GM23338 (cell line): ENCODE results near the gene MAN2A2. TPM values are rescaled to one million over a fixed set of nuclear protein-coding genes. Genes with fewer than 3 reads are reported as not detected.

Experiments used
- ATAC-seq: fragments of 200-7000 bp; cut with Tn5 transposase; 3 replicates; pipeline ENCODE4 v1.9.1; 2020
- DNase-seq: peaks from one replicate; pipeline ENCODE4 v3.0.0-alpha.2; 2015; ENCODE audit warnings: low spot score
- H2AFZ ChIP-seq: fragments of 200-600 bp; sonication (generic); 2 replicates; pipeline ENCODE4 v1.8.0; 2016; ENCODE audit warnings: antibody characterized with exemption, mild to moderate bottlenecking, moderate library complexity
- H3F3A ChIP-seq: fragments of 200-600 bp; sonication (generic); replicated peaks from 2 replicates; pipeline ENCODE4 v1.8.0; 2017; ENCODE audit warnings: antibody characterized with exemption, mixed run types, low read depth
- H3K27ac ChIP-seq: fragments of 200-600 bp; sonication (generic); 2 replicates; pipeline ENCODE4 v1.6.1; 2016; ENCODE audit warnings: low read depth
- H3K27me3 ChIP-seq: fragments of 200-600 bp; sonication (generic); 2 replicates; pipeline ENCODE4 v1.8.0; 2016; ENCODE audit warnings: mild to moderate bottlenecking, mixed run types, moderate library complexity; ENCODE audit not compliant: insufficient read depth
- H3K36me3 ChIP-seq: fragments of 200-600 bp; sonication (generic); 2 replicates; pipeline ENCODE4 v1.8.0; 2016; ENCODE audit warnings: mild to moderate bottlenecking; ENCODE audit not compliant: insufficient read depth
- H3K4me1 ChIP-seq: fragments of 200-600 bp; sonication (generic); 2 replicates; pipeline ENCODE4 v1.8.0; 2016; ENCODE audit warnings: mild to moderate bottlenecking, moderate library complexity; ENCODE audit not compliant: insufficient read depth
- H3K4me2 ChIP-seq: fragments of 200-600 bp; sonication (generic); 2 replicates; pipeline ENCODE4 v1.7.1; 2017; ENCODE audit warnings: mixed run types
- H3K4me3 ChIP-seq: fragments of 200-600 bp; sonication (generic); 2 replicates; pipeline ENCODE4 v1.6.1; 2016; ENCODE audit warnings: mixed run types
- H3K79me2 ChIP-seq: fragments of 200-600 bp; sonication (generic); replicated peaks from 2 replicates; pipeline ENCODE4 v1.8.0; 2017; ENCODE audit warnings: mild to moderate bottlenecking; ENCODE audit not compliant: insufficient read depth
- H3K9me2 ChIP-seq: fragments of 200-600 bp; sonication (generic); 2 replicates; pipeline ENCODE4 v1.8.0; 2017; ENCODE audit not compliant: insufficient read depth
- H4K20me1 ChIP-seq: fragments of 200-600 bp; sonication (generic); replicated peaks from 2 replicates; pipeline ENCODE4 v1.8.0; 2017; ENCODE audit warnings: mild to moderate bottlenecking; ENCODE audit not compliant: insufficient read depth
- H3K27ac Mint-ChIP-seq: 2 replicates; pipeline ENCODE4 v1.8.0; 2020; ENCODE audit warnings: inconsistent platforms, mild to moderate bottlenecking, moderate library complexity, mixed read lengths
- H3K27me3 Mint-ChIP-seq: 3 replicates; pipeline ENCODE4 v1.8.0; 2022; ENCODE audit warnings: low read depth, mild to moderate bottlenecking, moderate library complexity, mixed read lengths, inconsistent platforms; ENCODE audit not compliant: insufficient read depth, poor library complexity
- H3K36me3 Mint-ChIP-seq: 3 replicates; pipeline ENCODE4 v1.8.0; 2021; ENCODE audit warnings: low read depth, mild to moderate bottlenecking, inconsistent platforms, moderate library complexity, mixed read lengths
- H3K4me1 Mint-ChIP-seq: 3 replicates; pipeline ENCODE4 v1.8.0; 2020; ENCODE audit warnings: mild to moderate bottlenecking, inconsistent platforms, mixed read lengths
- H3K4me3 Mint-ChIP-seq: 3 replicates; pipeline ENCODE4 v1.8.0; 2021; ENCODE audit warnings: moderate library complexity, mild to moderate bottlenecking, inconsistent platforms, mixed read lengths
- H3K9me3 Mint-ChIP-seq: 3 replicates; pipeline ENCODE4 v1.8.0; 2020; ENCODE audit warnings: moderate library complexity, mild to moderate bottlenecking, inconsistent platforms, mixed read lengths
- CREB1 ChIP-seq: fragments of 250-450 bp; sonication (Bioruptor Pico); IDR thresholded peaks from 2 replicates; pipeline ENCODE4 v1.5.0; 2020; ENCODE audit warnings: low read depth, mild to moderate bottlenecking, moderate library complexity
- EZH2 ChIP-seq: fragments of 200-600 bp; sonication (generic); IDR thresholded peaks from one replicate; pipeline ENCODE4 v1.8.0; 2017; ENCODE audit warnings: antibody characterized with exemption, mild to moderate bottlenecking, low read depth; ENCODE audit not compliant: unreplicated experiment
- EZH2phosphoT487 ChIP-seq: fragments of 200-600 bp; sonication (generic); IDR thresholded peaks from one replicate; pipeline ENCODE4 v1.8.1; 2018; ENCODE audit warnings: antibody characterized with exemption; ENCODE audit not compliant: unreplicated experiment
- JUNB ChIP-seq: IDR thresholded peaks from one replicate; pipeline ENCODE4 v1.6.1; 2016; ENCODE audit warnings: antibody characterized with exemption; ENCODE audit not compliant: unreplicated experiment
- NANOG ChIP-seq: IDR thresholded peaks from 2 replicates; pipeline ENCODE4 v1.6.1; 2016; ENCODE audit warnings: antibody characterized with exemption, borderline replicate concordance
- POLR2AphosphoS5 ChIP-seq: IDR thresholded peaks from 2 replicates; pipeline ENCODE4 v1.6.1; 2016; ENCODE audit warnings: antibody characterized with exemption, low read depth
- STAT1 ChIP-seq: IDR thresholded peaks from one replicate; pipeline ENCODE4 v1.6.1; 2016; ENCODE audit warnings: antibody characterized with exemption; ENCODE audit not compliant: unreplicated experiment
- ZNF114 ChIP-seq: fragments of 250-450 bp; sonication (Bioruptor Pico); IDR thresholded peaks from 2 replicates; pipeline ENCODE4 v1.5.0; 2020; ENCODE audit warnings: mild to moderate bottlenecking, moderate library complexity
- ZNF331 ChIP-seq: fragments of 250-450 bp; sonication (Bioruptor Pico); IDR thresholded peaks from 2 replicates; pipeline ENCODE4 v1.5.0; 2020; ENCODE audit warnings: low read depth, mild to moderate bottlenecking, moderate library complexity
- polyA plus RNA-seq: library from polyadenylated mRNA; unstranded; fragments of >200 nt; fragmentation: Nextera tagmentation; extraction: Ambion mirVana; gene quantifications from 2 replicates; pipeline ENCODE4 v1.2.1, GENCODE V29; 2016
- total RNA-seq: library from RNA; depleted of rRNA; stranded (reverse); fragments of >200 nt; shearing (Covaris generic); gene quantifications from 2 replicates; pipeline ENCODE4 v1.2.3, GENCODE V29; 2014
- TF ChIP-seq, protein P1 (sequence below): fragments of 250-450 bp; sonication (Bioruptor Pico); IDR thresholded peaks from 2 replicates; pipeline ENCODE4 v1.5.0; 2020; ENCODE audit warnings: mild to moderate bottlenecking, moderate library complexity
- TF ChIP-seq, protein P2 (sequence below), 2 experiments: fragments of 200-600 bp in 1 of 2; sonication (generic) in 1 of 2; conservative IDR thresholded peaks; 2 replicates each; pipeline versions ENCODE4 v1.5.1 to v1.6.1; 2016 to 2017; ENCODE audit warnings: antibody characterized with exemption in 2 of 2, low read depth in 2 of 2, mild to moderate bottlenecking in 2 of 2, moderate library complexity in 1 of 2
- TF ChIP-seq, protein P3 (sequence below): IDR thresholded peaks from one replicate; pipeline ENCODE4 v1.6.1; 2018; ENCODE audit warnings: antibody characterized with exemption; ENCODE audit not compliant: unreplicated experiment
- TF ChIP-seq, protein P4 (sequence below): IDR thresholded peaks from 2 replicates; pipeline ENCODE4 v1.6.1; 2016; ENCODE audit warnings: antibody characterized with exemption

MAN2A2 gene
- total and polyA plus RNA-seq, 2 experiments from 2014 or later, result 8.2 to 17.1 TPM

DNA sequence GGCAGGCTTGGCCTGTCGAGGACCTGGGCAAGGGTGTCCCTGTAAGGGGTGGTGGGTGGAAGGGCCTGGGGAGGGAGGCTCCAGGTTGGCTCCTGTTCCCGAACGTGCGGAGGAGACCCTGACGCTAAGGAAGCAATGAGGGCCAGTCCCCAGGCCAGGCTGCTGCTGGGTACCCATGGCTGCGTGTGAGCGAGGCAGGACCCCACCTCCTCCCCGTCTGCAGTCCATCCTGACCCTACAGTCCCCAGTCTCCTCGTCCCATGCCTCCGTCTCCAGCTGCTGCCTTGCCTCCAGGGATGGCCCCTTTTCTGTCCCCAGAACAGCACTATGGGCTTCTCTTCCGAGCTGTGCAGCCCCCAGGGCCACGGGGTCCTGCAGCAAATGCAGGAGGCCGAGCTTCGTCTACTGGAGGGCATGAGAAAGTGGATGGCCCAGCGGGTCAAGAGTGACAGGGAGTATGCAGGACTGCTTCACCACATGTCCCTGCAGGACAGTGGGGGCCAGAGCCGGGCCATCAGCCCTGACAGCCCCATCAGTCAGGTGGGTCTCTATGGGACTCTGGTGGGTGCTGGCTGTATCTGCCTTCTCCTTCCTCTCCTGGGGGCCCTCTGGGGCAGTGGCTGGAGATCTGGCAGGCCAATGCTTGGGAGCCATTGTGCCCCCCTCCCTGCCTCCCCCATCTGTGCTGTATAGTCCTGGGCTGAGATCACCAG, 18.2 kb upstream of the MAN2A2 start:
- Histone ChIP-seq H3K4me1 (peaks cover 13% of the 10 kb centered on the region), H3K9me2 (no peaks in the 10 kb centered on the region), H3K4me3 (peak overlapping the region; percentile 57), H2AFZ (peak overlapping the region; percentile 95), H3K4me2 (peak overlapping the region; percentile 83), H3K27ac (no peak overlapping the region), H4K20me1 (no peaks in the 10 kb centered on the region), H3K36me3 (no peaks in the 10 kb centered on the region), H3K27me3 (no peaks in the 10 kb centered on the region), H3K79me2 (no peaks in the 10 kb centered on the region), H3F3A (0 out of 2 replicates have a peak, but pooled peaks cover 5% of the 10 kb centered on the region)
- peaks cover 4% of the 10 kb centered on the region; the same call in 2 of the 3 replicates for H3K36me3 Mint-ChIP-seq
- peak overlapping the region; percentile 50 for H3K4me3 Mint-ChIP-seq
- peaks cover 10% of the 10 kb centered on the region for H3K27me3 Mint-ChIP-seq
- no peaks in the 10 kb centered on the region for H3K9me3 Mint-ChIP-seq
- DNase-seq (no peak), ATAC-seq (peak; percentile 13)
- peaks cover 17% of the 10 kb centered on the region for H3K4me1 Mint-ChIP-seq
- H3K27ac Mint-ChIP-seq, result no peak overlapping the region
- TF ChIP-seq POLR2AphosphoS5 (no peak), JUNB (no peak), ZNF114 (CRISPR knock-in tag) (no peak), NANOG (no peak), STAT1 (no peak), EZH2 (no peak), ZNF331 (CRISPR knock-in tag) (no peak), CREB1 (no peak), EZH2phosphoT487 (no peak)
- TF ChIP-seq, protein P1, sequence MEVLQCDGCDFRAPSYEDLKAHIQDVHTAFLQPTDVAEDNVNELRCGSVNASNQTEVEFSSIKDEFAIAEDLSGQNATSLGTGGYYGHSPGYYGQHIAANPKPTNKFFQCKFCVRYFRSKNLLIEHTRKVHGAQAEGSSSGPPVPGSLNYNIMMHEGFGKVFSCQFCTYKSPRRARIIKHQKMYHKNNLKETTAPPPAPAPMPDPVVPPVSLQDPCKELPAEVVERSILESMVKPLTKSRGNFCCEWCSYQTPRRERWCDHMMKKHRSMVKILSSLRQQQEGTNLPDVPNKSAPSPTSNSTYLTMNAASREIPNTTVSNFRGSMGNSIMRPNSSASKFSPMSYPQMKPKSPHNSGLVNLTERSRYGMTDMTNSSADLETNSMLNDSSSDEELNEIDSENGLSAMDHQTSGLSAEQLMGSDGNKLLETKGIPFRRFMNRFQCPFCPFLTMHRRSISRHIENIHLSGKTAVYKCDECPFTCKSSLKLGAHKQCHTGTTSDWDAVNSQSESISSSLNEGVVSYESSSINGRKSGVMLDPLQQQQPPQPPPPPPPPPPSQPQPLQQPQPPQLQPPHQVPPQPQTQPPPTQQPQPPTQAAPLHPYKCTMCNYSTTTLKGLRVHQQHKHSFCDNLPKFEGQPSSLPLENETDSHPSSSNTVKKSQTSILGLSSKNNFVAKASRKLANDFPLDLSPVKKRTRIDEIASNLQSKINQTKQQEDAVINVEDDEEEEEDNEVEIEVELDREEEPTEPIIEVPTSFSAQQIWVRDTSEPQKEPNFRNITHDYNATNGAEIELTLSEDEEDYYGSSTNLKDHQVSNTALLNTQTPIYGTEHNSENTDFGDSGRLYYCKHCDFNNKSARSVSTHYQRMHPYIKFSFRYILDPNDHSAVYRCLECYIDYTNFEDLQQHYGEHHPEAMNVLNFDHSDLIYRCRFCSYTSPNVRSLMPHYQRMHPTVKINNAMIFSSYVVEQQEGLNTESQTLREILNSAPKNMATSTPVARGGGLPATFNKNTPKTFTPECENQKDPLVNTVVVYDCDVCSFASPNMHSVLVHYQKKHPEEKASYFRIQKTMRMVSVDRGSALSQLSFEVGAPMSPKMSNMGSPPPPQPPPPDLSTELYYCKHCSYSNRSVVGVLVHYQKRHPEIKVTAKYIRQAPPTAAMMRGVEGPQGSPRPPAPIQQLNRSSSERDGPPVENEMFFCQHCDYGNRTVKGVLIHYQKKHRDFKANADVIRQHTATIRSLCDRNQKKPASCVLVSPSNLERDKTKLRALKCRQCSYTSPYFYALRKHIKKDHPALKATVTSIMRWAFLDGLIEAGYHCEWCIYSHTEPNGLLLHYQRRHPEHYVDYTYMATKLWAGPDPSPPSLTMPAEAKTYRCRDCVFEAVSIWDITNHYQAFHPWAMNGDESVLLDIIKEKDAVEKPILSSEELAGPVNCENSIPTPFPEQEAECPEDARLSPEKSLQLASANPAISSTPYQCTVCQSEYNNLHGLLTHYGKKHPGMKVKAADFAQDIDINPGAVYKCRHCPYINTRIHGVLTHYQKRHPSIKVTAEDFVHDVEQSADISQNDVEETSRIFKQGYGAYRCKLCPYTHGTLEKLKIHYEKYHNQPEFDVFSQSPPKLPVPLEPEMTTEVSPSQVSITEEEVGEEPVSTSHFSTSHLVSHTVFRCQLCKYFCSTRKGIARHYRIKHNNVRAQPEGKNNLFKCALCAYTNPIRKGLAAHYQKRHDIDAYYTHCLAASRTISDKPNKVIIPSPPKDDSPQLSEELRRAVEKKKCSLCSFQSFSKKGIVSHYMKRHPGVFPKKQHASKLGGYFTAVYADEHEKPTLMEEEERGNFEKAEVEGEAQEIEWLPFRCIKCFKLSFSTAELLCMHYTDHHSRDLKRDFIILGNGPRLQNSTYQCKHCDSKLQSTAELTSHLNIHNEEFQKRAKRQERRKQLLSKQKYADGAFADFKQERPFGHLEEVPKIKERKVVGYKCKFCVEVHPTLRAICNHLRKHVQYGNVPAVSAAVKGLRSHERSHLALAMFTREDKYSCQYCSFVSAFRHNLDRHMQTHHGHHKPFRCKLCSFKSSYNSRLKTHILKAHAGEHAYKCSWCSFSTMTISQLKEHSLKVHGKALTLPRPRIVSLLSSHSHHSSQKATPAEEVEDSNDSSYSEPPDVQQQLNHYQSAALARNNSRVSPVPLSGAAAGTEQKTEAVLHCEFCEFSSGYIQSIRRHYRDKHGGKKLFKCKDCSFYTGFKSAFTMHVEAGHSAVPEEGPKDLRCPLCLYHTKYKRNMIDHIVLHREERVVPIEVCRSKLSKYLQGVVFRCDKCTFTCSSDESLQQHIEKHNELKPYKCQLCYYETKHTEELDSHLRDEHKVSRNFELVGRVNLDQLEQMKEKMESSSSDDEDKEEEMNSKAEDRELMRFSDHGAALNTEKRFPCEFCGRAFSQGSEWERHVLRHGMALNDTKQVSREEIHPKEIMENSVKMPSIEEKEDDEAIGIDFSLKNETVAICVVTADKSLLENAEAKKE (CRISPR knock-in tag), result no peak
- TF ChIP-seq, protein P2, sequence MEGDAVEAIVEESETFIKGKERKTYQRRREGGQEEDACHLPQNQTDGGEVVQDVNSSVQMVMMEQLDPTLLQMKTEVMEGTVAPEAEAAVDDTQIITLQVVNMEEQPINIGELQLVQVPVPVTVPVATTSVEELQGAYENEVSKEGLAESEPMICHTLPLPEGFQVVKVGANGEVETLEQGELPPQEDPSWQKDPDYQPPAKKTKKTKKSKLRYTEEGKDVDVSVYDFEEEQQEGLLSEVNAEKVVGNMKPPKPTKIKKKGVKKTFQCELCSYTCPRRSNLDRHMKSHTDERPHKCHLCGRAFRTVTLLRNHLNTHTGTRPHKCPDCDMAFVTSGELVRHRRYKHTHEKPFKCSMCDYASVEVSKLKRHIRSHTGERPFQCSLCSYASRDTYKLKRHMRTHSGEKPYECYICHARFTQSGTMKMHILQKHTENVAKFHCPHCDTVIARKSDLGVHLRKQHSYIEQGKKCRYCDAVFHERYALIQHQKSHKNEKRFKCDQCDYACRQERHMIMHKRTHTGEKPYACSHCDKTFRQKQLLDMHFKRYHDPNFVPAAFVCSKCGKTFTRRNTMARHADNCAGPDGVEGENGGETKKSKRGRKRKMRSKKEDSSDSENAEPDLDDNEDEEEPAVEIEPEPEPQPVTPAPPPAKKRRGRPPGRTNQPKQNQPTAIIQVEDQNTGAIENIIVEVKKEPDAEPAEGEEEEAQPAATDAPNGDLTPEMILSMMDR (conservative IDR thresholded peaks at IDR 0.05; ENCODE audit: low read depth in 2 of 2), result no peak
- TF ChIP-seq, protein P3, sequence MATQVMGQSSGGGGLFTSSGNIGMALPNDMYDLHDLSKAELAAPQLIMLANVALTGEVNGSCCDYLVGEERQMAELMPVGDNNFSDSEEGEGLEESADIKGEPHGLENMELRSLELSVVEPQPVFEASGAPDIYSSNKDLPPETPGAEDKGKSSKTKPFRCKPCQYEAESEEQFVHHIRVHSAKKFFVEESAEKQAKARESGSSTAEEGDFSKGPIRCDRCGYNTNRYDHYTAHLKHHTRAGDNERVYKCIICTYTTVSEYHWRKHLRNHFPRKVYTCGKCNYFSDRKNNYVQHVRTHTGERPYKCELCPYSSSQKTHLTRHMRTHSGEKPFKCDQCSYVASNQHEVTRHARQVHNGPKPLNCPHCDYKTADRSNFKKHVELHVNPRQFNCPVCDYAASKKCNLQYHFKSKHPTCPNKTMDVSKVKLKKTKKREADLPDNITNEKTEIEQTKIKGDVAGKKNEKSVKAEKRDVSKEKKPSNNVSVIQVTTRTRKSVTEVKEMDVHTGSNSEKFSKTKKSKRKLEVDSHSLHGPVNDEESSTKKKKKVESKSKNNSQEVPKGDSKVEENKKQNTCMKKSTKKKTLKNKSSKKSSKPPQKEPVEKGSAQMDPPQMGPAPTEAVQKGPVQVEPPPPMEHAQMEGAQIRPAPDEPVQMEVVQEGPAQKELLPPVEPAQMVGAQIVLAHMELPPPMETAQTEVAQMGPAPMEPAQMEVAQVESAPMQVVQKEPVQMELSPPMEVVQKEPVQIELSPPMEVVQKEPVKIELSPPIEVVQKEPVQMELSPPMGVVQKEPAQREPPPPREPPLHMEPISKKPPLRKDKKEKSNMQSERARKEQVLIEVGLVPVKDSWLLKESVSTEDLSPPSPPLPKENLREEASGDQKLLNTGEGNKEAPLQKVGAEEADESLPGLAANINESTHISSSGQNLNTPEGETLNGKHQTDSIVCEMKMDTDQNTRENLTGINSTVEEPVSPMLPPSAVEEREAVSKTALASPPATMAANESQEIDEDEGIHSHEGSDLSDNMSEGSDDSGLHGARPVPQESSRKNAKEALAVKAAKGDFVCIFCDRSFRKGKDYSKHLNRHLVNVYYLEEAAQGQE, result no peak
- TF ChIP-seq, protein P4, sequence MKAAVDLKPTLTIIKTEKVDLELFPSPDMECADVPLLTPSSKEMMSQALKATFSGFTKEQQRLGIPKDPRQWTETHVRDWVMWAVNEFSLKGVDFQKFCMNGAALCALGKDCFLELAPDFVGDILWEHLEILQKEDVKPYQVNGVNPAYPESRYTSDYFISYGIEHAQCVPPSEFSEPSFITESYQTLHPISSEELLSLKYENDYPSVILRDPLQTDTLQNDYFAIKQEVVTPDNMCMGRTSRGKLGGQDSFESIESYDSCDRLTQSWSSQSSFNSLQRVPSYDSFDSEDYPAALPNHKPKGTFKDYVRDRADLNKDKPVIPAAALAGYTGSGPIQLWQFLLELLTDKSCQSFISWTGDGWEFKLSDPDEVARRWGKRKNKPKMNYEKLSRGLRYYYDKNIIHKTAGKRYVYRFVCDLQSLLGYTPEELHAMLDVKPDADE, result no peak
